SK-N-SH (cell line): Measurements from ENCODE around the gene SLC1A2. TPM values are rescaled to one million over a fixed set of nuclear protein-coding genes. Genes with fewer than 3 reads are reported as not detected.

Experiments
- CTCF ChIA-PET: fragments of 300-600, 350-600 bp; formaldehyde crosslinking; extraction: SDS; loops from one replicate; lab custom pipeline; 2021; lab: Yijun Ruan, JAX
- POLR2A ChIA-PET: fragments of 350-600 bp; sonication (Branson Sonifier 250); formaldehyde crosslinking; extraction: SDS; loops from one replicate; lab custom pipeline; 2020; ENCODE audit warnings: antibody characterized with exemption, inconsistent platforms; lab: Yijun Ruan, JAX
- DNase-seq: peaks from one replicate; pipeline ENCODE4 v3.0.0; 2012
- H2AFZ ChIP-seq: fragments of 200-600 bp; sonication (generic); 2 replicates; pipeline ENCODE4 v1.8.1; 2016; ENCODE audit warnings: antibody characterized with exemption, mild to moderate bottlenecking, low read depth
- H3F3A ChIP-seq: fragments of 200-600 bp; sonication (generic); replicated peaks from 2 replicates; pipeline ENCODE3; 2016; ENCODE audit warnings: antibody characterized with exemption, mild to moderate bottlenecking; ENCODE audit not compliant: insufficient read depth
- H3K27ac ChIP-seq, 2 experiments: fragments of 200-500 bp in 1 of 2; fragments of 200-600 bp in 1 of 2; sonication (Bioruptor generic) in 1 of 2; sonication (generic), shearing (Covaris generic) in 1 of 2; 2 replicates each; pipeline versions ENCODE4 v1.5.1 to v1.6.1; 2014 to 2016; ENCODE audit warnings: low read depth in 2 of 2, inconsistent platforms in 1 of 2, low read length in 1 of 2, mild to moderate bottlenecking in 1 of 2, mixed read lengths in 1 of 2
- H3K27me3 ChIP-seq: fragments of 200-600 bp; sonication (generic), shearing (Covaris generic); 2 replicates; pipeline ENCODE4 v1.6.1; 2016; ENCODE audit warnings: mixed run types; ENCODE audit not compliant: insufficient read depth
- H3K36me3 ChIP-seq, 2 experiments: fragments of 200-500 bp in 1 of 2; fragments of 200-600 bp in 1 of 2; sonication (Bioruptor generic) in 1 of 2; sonication (generic) in 1 of 2; replicated peaks in 1 of 2; 2 replicates each; pipeline versions ENCODE3 to v1.5.1; 2014 to 2016; ENCODE audit warnings: low read length in 1 of 2, mild to moderate bottlenecking in 1 of 2; ENCODE audit not compliant: insufficient read depth in 2 of 2, control insufficient read depth in 1 of 2
- H3K4me1 ChIP-seq, 2 experiments: fragments of 200-500 bp in 1 of 2; fragments of 200-600 bp in 1 of 2; sonication (Bioruptor generic) in 1 of 2; sonication (generic), shearing (Covaris generic) in 1 of 2; 2 replicates each; pipeline versions ENCODE4 v1.5.1 to v1.6.1; 2014 to 2016; ENCODE audit warnings: low read depth in 1 of 2, low read length in 1 of 2, mixed run types in 1 of 2; ENCODE audit not compliant: insufficient read depth in 2 of 2, control insufficient read depth in 1 of 2
- H3K4me2 ChIP-seq: fragments of 200-600 bp; sonication (generic), shearing (Covaris generic); 2 replicates; pipeline ENCODE4 v1.6.1; 2017; ENCODE audit warnings: mixed run types
- H3K4me3 ChIP-seq, 2 experiments: fragments of 200-500 bp in 1 of 2; fragments of 200-600 bp in 1 of 2; sonication (Bioruptor generic) in 1 of 2; sonication (generic), shearing (Covaris generic) in 1 of 2; 2 replicates each; pipeline versions ENCODE4 v1.5.1 to v1.8.1; 2014 to 2016; ENCODE audit warnings: low read depth in 2 of 2, inconsistent platforms in 1 of 2, low read length in 1 of 2, mild to moderate bottlenecking in 1 of 2, mixed read lengths in 1 of 2, moderate library complexity in 1 of 2
- H3K79me2 ChIP-seq: fragments of 200-600 bp; sonication (generic); 2 replicates; pipeline ENCODE4 v1.8.1; 2017; ENCODE audit warnings: mild to moderate bottlenecking; ENCODE audit not compliant: insufficient read depth
- H3K9ac ChIP-seq: fragments of 200-600 bp; sonication (generic); 2 replicates; pipeline ENCODE4 v1.6.1; 2017; ENCODE audit warnings: mixed run types
- H3K9me2 ChIP-seq: fragments of 200-600 bp; sonication (generic); 2 replicates; pipeline ENCODE4 v1.6.1; 2017; ENCODE audit warnings: mixed run types
- H3K9me3 ChIP-seq: fragments of 200-600 bp; sonication (generic); 2 replicates; pipeline ENCODE4 v1.6.1; 2017; ENCODE audit warnings: mixed run types, mild to moderate bottlenecking, moderate library complexity
- H4K20me1 ChIP-seq: fragments of 200-600 bp; sonication (generic); 2 replicates; pipeline ENCODE4 v1.6.1; 2017; ENCODE audit warnings: mild to moderate bottlenecking, mixed run types; ENCODE audit not compliant: insufficient read depth
- ELF1 ChIP-seq: IDR thresholded peaks from 2 replicates; pipeline ENCODE4 v1.4.0; 2012
- EP300 ChIP-seq, 2 experiments: IDR thresholded peaks; 2 replicates each; pipeline versions ENCODE4 v1.4.0 to v1.6.1; 2012; ENCODE audit warnings: borderline replicate concordance in 1 of 2, low read depth in 1 of 2, low read length in 1 of 2
- FOSL2 ChIP-seq: IDR thresholded peaks from 2 replicates; pipeline ENCODE4 v1.4.0; 2012; ENCODE audit warnings: low read depth, mild to moderate bottlenecking, moderate library complexity, borderline replicate concordance
- GATA2 ChIP-seq: sonication (generic); formaldehyde crosslinking; IDR thresholded peaks from 2 replicates; pipeline ENCODE4 v1.5.0; 2020; ENCODE audit warnings: mild to moderate bottlenecking, missing genetic modification reagents
- IRF3 ChIP-seq: fragments of 150-350 bp; IDR thresholded peaks from 2 replicates; pipeline ENCODE4 v1.6.1; 2016; ENCODE audit warnings: mild to moderate bottlenecking, low read depth, low read length
- JUND ChIP-seq: IDR thresholded peaks from 2 replicates; pipeline ENCODE4 v1.4.0; 2012
- MEF2A ChIP-seq: IDR thresholded peaks from 2 replicates; pipeline ENCODE4 v1.4.0; 2012; ENCODE audit warnings: low read depth, borderline replicate concordance
- RAD21 ChIP-seq: IDR thresholded peaks from 2 replicates; pipeline ENCODE4 v1.6.1; 2012; ENCODE audit warnings: mild to moderate bottlenecking, low read length
- RCOR1 ChIP-seq: fragments of 150-350 bp; IDR thresholded peaks from 2 replicates; pipeline ENCODE4 v1.6.1; 2017; ENCODE audit warnings: antibody characterized with exemption, low read length
- REST ChIP-seq: IDR thresholded peaks from 2 replicates; pipeline ENCODE4 v1.6.1; 2012; ENCODE audit warnings: mild to moderate bottlenecking, low read depth, low read length, moderate library complexity
- SIN3A ChIP-seq: IDR thresholded peaks from 2 replicates; pipeline ENCODE4 v1.6.1; 2012; ENCODE audit warnings: low read depth, mild to moderate bottlenecking, low read length, moderate library complexity, borderline replicate concordance
- TEAD4 ChIP-seq: IDR thresholded peaks from 2 replicates; pipeline ENCODE4 v1.4.0; 2012; ENCODE audit warnings: mild to moderate bottlenecking, borderline replicate concordance; ENCODE audit not compliant: insufficient read depth
- USF2 ChIP-seq: fragments of 150-350 bp; IDR thresholded peaks from 2 replicates; pipeline ENCODE4 v1.6.1; 2017; ENCODE audit warnings: antibody characterized with exemption, low read length, low read depth, borderline replicate concordance
- YY1 ChIP-seq: IDR thresholded peaks from 2 replicates; pipeline ENCODE4 v1.4.0; 2012; ENCODE audit warnings: low read depth, mild to moderate bottlenecking
- WGBS: methylation state at CpG from one replicate; pipeline ENCODE4 v1.1.6; 2017; ENCODE audit warnings: low lambda C conversion rate; 5-methylcytosine and 5-hydroxymethylcytosine counted together
- polyA plus RNA-seq, 3 experiments: library from polyadenylated mRNA; depleted of rRNA; stranded (reverse); fragments of >200 nt; gene quantifications; 2 replicates each; pipeline ENCODE4 v1.2.3, GENCODE V29; 2012

Gene SLC1A2
- polyA plus RNA-seq, 1 of the 3 experiments (the other 2 are of a cell fraction): under 0.01 TPM

DNA sequence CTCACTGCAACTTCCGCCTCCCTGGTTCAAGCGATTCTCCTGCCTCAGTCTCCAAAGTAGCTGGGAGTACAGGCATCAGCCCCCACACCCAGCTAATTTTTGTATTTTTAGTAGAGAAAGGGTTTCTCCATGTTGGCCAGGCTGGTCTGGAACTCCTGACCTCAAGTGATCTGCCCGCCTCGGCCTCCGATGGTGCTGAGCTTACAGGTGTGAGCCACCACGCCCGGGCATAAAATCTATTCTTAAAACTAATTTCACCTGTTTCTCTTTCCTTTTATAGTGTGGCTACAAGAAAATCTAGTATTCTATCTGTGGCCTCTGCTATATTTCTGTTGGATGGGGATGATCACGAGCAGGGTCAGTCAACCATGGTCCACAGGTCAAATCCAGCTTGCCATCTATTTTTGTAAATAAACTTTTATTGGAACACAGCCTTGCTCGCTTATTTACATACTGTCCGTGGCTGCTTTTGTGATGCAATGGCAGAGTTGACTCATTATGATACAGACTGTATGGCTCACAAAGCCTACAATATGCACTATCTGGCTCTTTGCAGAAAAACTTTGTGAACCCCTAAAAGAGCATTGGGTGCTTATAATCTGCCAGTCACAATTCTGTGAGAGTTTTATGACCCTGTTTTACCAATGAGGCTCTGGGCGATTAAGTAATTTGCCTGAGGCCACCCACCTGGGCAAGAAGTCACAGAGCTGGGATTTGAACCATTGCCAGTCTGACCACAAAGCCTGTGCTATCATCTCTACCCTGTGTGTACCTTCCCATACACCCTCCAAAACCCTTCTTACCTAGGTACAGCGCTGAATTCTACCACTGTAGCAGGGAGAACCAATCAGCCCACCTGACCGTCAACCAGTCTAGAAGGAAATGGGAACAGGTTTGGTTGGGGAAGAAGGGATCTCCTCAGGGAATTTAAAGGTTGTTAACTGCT, 28.3 kb downstream of the SLC1A2 start:
- Histone ChIP-seq H2AFZ (no peak overlapping the region), H3K4me2 (no peak overlapping the region; the same call in 1 of the 2 replicates), H4K20me1 (no peaks in the 10 kb centered on the region), H3F3A (no peaks in the 10 kb centered on the region), H3K9ac (no peak overlapping the region), H3K27me3 (no peaks in the 10 kb centered on the region), H3K4me3 (no peak overlapping the region), H3K9me3 (no peaks in the 10 kb centered on the region), H3K36me3 (no peaks in the 10 kb centered on the region), H3K9me2 (no peaks in the 10 kb centered on the region), H3K4me1 (peaks cover 5 to 28% of the 10 kb centered on the region in 2 experiments; a peak in 2 of 4 replicates), H3K79me2 (no peaks in the 10 kb centered on the region), H3K27ac (no peak overlapping the region)
- ChIA-PET POLR2A (no interaction called here), CTCF (interaction anchor here (0.6 to 10.6 kb wide), 52 partner anchors 8 to 1241 kb away, joined by 3 to 92 read pairs (median 4); partner anchors contain the start of gene ELF5)
- 78% methylated on average over 13 of the region's 13 CpGs for WGBS
- TF ChIP-seq REST (no peak), EP300 (IDR thresholded peaks at IDR 0.05; ENCODE audit: borderline replicate concordance in 1 of 2, low read depth in 1 of 2, low read length in 1 of 2) (no peak), RAD21 (no peak), SIN3A (no peak), JUND (peak; percentile 38; the same call in 1 of the 2 replicates), RCOR1 (no peak), GATA2 (CRISPR knock-in tag) (no peak), YY1 (no peak), IRF3 (no peak), FOSL2 (peak; percentile 41; the same call in 1 of the 2 replicates), TEAD4 (no peak), MEF2A (no peak), USF2 (no peak), ELF1 (no peak)
- DNase-seq: no peak
